NCI-H460 (cell line): ENCODE results near the gene RFX1. TPM values are rescaled to one million over a fixed set of nuclear protein-coding genes. Genes with fewer than 3 reads are reported as not detected.
"Not testable (repeated sequence)": the region's sequence is repeated elsewhere in the genome, so short reads cannot be mapped to it uniquely, and the experiment has no call there.

Source experiments
- DNase-seq: peaks from one replicate; pipeline ENCODE4 v3.0.0-alpha.2; 2016; ENCODE audit warnings: low read depth; ENCODE audit errors: extremely low read depth
- polyA plus RNA-seq: library from polyadenylated mRNA; depleted of rRNA; stranded (reverse); fragments of >200 nt; gene quantifications from 2 replicates; pipeline ENCODE4 v1.2.3, GENCODE V29; 2014; cell fraction: nucleus; rRNA removed
- total RNA-seq: library from RNA; depleted of rRNA; stranded (reverse); fragments of >200 nt; shearing (Covaris generic); gene quantifications from 2 replicates; pipeline ENCODE4 v1.2.3, GENCODE V29; 2014; rRNA removed

RFX1 gene
- 2.0 and 2.1 TPM in 2 replicates for total RNA-seq
- 1.6 and 3.2 TPM in 2 replicates for polyA plus RNA-seq

- peak; percentile 99 for DNase-seq
Observed at GRCh38 chr19:14006085-14006765, at the start of gene RFX1. Gene RFX1 (minus strand): TSS chr19:14006320. CDS start chr19:13993843, 12,477 bp downstream.

GRCh38 chr19:14055396-14055795 is 49.3 kb upstream of the RFX1 start:
- no peak for DNase-seq

DNA sequence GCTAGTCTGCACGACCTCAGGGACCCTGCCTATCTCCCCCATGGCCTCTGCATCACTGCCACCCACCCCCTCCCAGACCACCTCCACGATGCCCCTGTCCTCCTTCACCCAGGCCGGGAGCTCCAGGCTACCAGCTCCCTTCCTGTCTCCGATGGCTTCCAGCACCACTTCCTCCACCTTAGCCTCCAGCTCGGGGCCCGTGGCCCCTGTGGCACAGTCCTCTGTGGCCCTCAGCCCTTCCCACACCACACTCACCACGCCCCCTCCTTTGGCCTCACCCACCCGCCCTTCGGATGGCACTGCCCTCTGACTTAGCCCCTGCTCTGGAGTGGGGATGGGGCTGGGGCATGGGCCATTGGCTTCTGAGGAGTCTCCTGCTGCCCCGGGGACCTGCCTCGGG is 48.6 kb upstream of the RFX1 start:
- DNase-seq: no peak

- DNase-seq: no peak
Observed at GRCh38 chr19:14054099-14054498, 48.0 kb upstream of the RFX1 start.

GRCh38 chr19:14053500-14053899 is 47.4 kb upstream of the RFX1 start:
- DNase-seq: no peak

- no peak for DNase-seq
Observed at GRCh38 chr19:14053032-14053431, 46.9 kb upstream of the RFX1 start.

GRCh38 chr19:14052470-14052869 is 46.4 kb upstream of the RFX1 start:
- no peak for DNase-seq

- DNase-seq: no peak
Observed at GRCh38 chr19:14051980-14052379, 45.9 kb upstream of the RFX1 start.

- DNase-seq: not testable (repeated sequence)
Observed at GRCh38 chr19:14050961-14051360, 44.8 kb upstream of the RFX1 start.

- no peak for DNase-seq
Observed at GRCh38 chr19:14050512-14050911, 44.4 kb upstream of the RFX1 start.

DNA sequence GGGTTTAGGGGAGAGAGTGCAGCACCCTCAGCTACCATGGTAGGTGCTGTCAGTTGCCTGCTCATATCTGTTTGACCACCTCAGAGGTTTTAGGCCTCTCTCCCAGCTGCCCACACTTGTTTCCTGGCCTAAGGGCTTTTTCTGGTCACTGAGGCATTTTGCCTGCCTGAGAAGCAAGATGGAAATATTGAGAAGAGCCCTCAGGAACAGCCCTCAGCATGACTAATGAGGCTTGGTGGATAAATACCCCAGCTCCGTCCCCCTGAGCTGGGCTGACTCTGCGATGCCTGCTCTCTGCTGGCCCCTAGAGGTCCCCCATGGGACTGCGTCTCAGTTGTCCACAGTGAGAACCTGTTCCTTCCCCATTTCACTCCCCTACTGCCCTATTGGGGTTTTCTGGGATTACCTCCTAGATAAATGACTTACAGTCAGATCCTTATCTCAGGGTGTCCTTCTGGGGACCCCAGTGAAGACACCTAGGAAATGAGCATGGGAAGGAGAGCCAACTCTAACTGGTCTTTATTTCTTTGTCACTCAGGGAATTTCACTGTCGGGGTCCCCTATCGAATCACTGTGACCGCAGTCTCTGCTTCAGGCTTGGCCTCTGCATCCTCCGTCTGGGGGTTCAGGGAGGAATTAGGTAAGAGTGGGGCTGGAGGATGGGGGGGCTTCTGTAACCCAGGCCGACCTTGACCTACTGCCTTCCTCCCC is 42.5 kb upstream of the RFX1 start:
- peak; percentile 17 for DNase-seq

- DNase-seq: not testable (repeated sequence)
Observed at GRCh38 chr19:14047866-14048265, 41.7 kb upstream of the RFX1 start.

DNA sequence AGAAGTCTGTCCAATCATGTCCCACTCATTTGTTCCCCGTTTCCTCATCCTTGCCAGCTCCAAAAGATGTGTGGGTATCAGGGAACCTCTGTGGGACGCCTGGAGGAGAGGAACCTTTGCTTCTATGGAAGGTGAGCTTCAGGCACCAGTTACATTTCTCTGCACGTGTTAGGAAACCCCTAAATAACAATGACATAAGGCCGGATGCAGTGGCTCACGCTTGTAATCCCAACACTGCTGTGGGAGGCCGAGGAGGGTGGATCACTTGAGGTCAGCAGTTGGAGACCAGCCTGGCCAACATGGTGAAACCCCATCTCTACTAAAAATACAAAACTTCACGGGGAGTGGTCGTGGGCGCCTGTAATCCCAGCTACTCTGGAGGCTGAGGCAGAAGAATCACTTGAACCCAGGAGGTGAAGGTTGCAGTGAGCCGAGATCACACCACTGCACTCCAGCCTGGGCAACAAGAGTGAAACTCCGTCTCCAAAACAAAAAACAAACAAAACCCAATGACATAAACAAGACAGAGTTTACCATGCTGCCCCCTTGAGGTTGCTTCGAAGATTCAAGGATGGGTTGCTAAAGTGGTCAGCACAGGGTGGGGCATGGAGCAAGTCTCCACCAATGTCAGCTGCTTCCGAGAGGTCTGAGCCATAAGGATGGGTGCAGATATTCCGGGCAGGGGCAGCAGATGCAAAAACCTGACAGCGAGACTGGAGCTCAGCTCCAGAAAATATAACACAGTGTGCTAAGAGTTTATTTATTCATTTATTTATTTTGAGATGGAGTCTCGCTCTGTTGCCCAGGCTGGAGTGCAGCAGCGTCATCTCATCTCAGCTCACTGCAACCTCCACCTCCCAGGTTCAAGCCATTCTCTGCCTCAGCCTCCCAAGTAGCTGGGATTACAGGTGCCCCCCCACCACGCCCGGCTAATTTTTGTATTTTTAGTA is 36.8 kb upstream of the RFX1 start:
- DNase-seq: peak; percentile 72

DNA sequence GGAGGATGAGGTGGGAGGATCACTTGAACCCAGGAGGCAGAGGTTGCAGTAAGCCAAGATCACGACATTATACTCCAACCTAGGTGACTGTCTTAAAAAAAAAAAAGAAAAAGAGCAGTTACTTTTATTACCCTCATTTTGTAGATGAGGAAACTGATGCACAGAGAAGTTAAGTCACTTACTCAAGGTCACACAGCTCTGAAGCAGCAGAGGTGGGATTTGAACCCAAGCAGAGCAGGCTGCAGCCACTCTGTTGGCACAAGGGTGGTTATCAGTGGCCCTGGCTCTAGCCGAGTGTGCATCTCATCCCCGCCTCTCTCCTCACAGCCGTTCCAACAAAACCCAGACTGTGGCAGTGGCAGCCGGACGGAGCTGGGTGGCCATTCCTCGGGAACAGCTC is 33.1 kb upstream of the RFX1 start:
- DNase-seq: no peak

DNA sequence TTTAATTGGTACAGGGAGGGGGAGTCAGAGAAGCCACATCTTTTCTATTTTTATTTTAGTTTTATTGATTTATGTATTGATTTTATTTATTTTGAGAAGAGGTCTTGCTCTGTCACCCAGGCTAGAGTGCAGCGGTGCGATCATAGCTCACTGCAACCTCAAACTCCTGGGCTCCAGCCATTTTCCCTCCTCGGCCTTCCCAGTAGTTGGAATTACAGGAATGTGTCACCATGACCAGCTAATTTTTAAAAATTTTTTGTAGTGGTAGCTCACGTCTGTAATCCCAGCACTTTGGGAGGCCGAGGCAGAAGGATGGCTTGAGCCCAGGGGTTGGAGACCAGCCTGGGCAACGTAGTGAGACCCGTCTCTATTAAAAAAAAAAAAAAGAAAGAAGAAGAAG is 29.6 kb upstream of the RFX1 start:
- DNase-seq: no peak

GRCh38 chr19:14035159-14035558 is 29.0 kb upstream of the RFX1 start:
- not testable (repeated sequence) for DNase-seq

DNA sequence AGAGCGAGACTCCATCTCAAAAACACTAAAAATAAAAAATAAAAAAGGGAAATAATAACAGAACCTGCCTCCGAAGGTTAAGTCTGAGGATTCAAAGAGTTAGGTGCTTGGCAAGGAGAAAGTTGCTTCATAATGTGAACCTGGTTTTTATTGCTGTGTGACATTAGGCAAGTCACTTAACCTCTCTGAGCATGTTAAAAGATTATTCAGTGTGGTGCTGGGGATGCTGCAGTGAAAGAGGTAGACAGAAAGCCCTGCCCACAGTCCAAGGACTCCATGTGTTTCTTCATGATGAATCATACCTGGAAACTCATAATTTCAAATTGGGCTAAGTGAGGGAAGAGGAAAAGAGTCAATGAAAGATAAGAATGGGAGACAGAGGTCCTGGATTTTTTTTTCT is 27.8 kb upstream of the RFX1 start:
- no peak for DNase-seq

GRCh38 chr19:14031719-14032480 is 25.8 kb upstream of the RFX1 start, which contains the start of gene IL27RA:
Gene IL27RA (plus strand): TSS chr19:14031762. CDS start chr19:14031873, 111 bp downstream.
- peak; percentile 42 for DNase-seq

DNA sequence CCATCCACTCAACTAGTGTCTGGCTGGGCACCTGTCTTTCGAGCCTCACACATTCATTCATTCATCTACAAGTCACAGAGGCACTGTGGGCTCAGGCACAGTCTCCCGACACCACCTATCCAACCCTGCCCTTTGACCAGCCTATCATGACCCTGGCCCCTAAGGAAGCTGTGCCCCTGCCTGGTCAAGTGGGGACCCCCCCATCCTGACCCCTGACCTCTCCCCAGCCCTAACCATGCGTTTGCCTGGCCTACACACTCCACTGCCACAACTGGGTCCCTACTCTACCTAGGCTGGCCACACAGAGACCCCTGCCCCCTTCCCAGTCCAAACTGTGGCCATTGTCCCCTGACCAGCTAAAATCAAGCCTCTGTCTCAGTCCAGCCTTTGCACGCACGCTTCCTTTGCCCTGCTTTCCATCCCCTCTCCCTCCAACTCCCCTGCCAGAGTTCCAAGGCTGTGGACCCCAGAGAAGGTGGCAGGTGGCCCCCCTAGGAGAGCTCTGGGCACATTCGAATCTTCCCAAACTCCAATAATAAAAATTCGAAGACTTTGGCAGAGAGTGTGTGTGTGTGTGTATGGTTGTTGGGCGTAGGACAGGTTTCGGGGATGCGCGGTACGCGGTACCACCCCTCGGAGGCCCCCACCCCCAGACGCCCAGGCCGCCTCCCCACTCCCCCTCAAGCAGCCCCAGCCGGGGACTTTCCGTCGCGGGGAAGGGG is 25.0 kb upstream of the RFX1 start:
- DNase-seq: no peak
